Activated T-cell treated with anti-CD3 and anti-CD28 coated beads, Interleukin-2, amount 50 U/mL, for 24 hours (primary cell): ENCODE measurements around the gene FLYWCH1.
A peak's percentile ranks its signal among the peaks of the same experiment; 100 is the strongest.
"Not testable (repeated sequence)": the region's sequence is repeated elsewhere in the genome, so short reads cannot be mapped to it uniquely, and the experiment has no call there.

Experiments
- DNase-seq: peaks from one replicate; pipeline ENCODE4 v3.0.0-alpha.2; 2020
- H3K27ac Mint-ChIP-seq: 2 replicates; pipeline ENCODE4 v1.8.0; 2020; ENCODE audit warnings: mild to moderate bottlenecking, mixed read lengths
- H3K27me3 Mint-ChIP-seq: 2 replicates; pipeline ENCODE4 v1.8.0; 2020; ENCODE audit warnings: mixed read lengths
- H3K36me3 Mint-ChIP-seq: 2 replicates; pipeline ENCODE4 v1.8.0; 2020; ENCODE audit warnings: low read depth, mixed read lengths
- H3K4me1 Mint-ChIP-seq: 2 replicates; pipeline ENCODE4 v1.8.0; 2020; ENCODE audit warnings: low read depth, mixed read lengths
- H3K4me3 Mint-ChIP-seq: 2 replicates; pipeline ENCODE4 v1.8.0; 2020; ENCODE audit warnings: mild to moderate bottlenecking, moderate library complexity, mixed read lengths
- H3K9me3 Mint-ChIP-seq: 2 replicates; pipeline ENCODE4 v1.8.0; 2020; ENCODE audit warnings: mixed read lengths

FLYWCH1 gene

DNA sequence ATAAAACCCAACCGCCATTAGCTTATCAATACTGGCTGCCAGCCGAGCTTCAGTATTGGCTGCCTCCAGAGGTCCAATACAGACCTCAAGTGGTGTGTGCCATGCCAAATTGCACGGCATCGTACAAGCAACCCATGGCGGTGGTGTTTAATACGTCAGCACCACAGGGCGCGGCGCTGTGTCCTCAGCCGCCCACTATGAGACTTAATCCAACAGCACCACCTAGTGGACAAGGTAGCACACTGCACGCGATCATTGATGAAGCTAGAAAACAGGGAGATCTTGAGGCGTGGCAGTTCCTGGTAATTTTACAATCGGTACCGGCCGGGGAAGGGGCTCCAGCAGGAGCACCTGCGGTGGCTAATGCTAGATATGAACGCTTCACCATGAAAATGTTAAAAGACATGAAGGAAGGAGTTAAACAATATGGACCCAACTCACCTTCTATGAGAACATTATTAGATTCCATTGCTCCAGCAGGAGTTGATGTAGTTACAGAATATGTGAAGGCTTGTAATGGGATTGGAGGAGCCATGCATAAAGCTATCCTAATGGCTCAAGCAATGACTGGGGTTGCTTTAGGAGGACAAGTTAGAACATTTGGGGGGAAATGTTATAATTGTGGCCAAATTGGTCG lies 15.4 kb downstream of the FLYWCH1 start:
- Mint-ChIP-seq H3K27me3 (no peaks in the 10 kb centered on the region), H3K9me3 (no peaks in the 10 kb centered on the region), H3K4me3 (no peak overlapping the region), H3K4me1 (peaks cover 12% of the 10 kb centered on the region), H3K36me3 (peaks cover 28% of the 10 kb centered on the region), H3K27ac (no peak overlapping the region)
- peak; percentile 87 for DNase-seq

DNA sequence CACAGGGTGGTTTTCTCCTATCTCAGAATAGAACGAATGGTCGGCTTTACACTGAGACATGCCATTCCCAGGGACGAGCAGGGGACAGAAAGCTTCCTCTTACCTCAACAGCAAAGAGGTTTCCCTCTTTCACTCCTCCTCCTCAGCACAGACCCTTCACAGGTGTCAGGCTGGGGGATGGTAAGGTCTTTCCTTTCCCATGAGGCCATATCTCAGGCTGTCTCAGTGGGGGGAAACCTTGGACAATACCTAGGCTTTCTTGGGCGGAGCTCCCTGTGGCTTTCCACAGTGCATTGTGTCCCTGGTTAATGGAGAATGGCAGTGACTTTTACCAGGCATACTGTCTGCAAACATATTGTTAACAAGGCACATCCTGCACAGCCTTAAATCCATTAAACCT lies 16.4 kb downstream of the FLYWCH1 start:
- peaks cover 30% of the 10 kb centered on the region for H3K36me3 Mint-ChIP-seq
- not testable (repeated sequence) for H3K9me3 Mint-ChIP-seq, H3K27ac Mint-ChIP-seq, H3K4me3 Mint-ChIP-seq, DNase-seq, H3K27me3 Mint-ChIP-seq
- H3K4me1 Mint-ChIP-seq: peaks cover 10% of the 10 kb centered on the region

DNA sequence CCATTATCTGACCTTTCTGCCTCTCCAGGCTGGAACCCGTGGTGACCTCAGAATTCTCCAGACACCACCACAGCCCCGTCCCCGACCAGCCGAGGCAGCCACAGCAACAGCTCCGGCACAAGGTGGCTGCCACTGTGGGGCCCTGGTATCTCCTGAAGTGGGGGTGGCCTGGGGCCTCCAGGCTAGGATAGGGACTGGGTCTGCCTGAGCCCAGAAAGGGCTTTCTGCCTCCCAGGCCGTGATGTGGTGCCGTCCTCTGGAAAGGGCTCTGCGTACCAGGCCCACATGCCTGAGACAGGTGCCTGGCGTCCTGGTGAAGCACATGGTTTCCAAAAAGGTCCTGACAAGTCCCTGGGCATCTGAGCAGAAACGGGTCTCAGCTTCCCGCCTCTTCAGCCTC lies 17.1 kb downstream of the FLYWCH1 start:
- Mint-ChIP-seq H3K9me3 (no peaks in the 10 kb centered on the region), H3K4me3 (no peak overlapping the region), H3K27me3 (no peaks in the 10 kb centered on the region), H3K4me1 (peaks cover 10% of the 10 kb centered on the region), H3K27ac (no peak overlapping the region), H3K36me3 (peaks cover 30% of the 10 kb centered on the region)
- no peak for DNase-seq

DNA sequence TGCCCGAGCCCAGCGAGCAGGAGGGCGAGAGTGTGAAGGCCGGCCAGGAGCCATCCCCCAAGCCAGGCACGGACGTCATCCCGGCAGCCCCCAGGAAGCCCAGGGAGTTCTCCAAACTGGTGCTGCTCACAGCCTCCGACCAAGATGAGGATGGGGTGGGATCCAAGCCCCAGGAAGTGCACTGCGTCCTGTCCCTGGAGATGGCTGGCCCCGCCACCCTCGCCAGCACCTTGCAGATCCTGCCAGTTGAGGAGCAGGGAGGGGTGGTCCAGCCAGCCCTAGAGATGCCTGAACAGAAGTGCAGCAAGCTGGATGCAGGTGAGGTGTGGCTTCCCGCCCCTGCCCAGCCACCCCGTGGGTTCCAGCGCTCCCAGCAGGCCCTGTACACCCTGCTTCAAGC lies 18.0 kb downstream of the FLYWCH1 start:
- DNase-seq: no peak
- H3K27me3 Mint-ChIP-seq: no peaks in the 10 kb centered on the region
- H3K9me3 Mint-ChIP-seq: no peaks in the 10 kb centered on the region
- H3K4me3 Mint-ChIP-seq: no peak overlapping the region
- peaks cover 10% of the 10 kb centered on the region for H3K4me1 Mint-ChIP-seq
- H3K27ac Mint-ChIP-seq: no peak overlapping the region
- H3K36me3 Mint-ChIP-seq: peaks cover 38% of the 10 kb centered on the region

DNA sequence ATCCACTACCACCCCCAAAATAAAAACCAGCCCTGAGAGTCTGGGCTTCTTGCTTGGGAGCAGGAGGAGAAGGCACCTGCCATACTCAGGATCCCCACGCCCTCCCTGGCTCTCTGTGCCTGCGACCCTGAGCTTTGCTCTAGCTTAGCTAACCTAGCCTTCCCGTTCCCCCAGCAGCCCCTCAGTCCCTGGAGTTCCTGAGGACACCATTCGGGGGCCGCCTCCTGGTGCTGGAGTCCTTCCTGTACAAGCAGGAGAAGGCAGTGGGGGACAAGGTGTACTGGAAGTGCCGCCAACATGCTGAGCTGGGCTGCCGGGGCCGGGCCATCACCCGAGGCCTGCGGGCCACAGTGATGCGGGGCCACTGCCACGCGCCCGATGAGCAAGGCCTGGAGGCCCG lies 18.5 kb downstream of the FLYWCH1 start:
- H3K4me3 Mint-ChIP-seq: no peak overlapping the region
- no peak for DNase-seq
- H3K27ac Mint-ChIP-seq: no peak overlapping the region
- H3K36me3 Mint-ChIP-seq: peaks cover 40% of the 10 kb centered on the region
- no peaks in the 10 kb centered on the region for H3K27me3 Mint-ChIP-seq
- H3K4me1 Mint-ChIP-seq: peaks cover 10% of the 10 kb centered on the region
- no peaks in the 10 kb centered on the region for H3K9me3 Mint-ChIP-seq

DNA sequence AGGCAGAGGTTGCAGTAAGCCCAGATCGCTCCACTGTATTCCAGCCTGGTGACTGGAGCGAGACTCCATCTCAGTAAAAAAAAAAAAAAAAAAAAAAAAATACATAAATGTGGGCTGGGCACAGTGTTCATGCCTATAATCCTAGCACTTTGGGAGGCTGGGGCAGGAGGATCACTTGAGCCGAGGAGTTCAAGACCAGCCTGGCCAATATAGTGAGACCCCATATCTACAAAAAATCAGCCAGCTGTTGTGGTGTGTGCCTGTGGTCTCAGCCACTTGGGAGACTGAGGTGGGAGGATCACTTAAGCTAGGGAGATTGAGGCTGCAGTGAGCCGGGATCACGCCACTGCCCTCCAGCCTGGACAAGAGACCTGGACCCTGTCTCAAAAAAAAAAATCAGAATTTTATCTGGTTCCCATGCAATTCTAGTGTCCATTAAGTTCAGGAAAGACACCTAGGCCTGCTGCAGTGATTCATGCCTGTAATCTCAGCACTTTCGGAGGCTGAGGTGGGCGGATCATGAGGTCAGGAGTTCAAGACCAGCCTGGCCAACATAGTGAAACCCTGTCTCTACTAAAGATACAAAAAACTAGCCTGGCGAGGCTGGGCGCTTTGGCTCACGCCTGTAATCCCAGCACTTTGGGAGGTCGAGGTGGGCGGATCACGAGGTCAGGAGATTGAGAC lies 19.6 kb downstream of the FLYWCH1 start:
- not testable (repeated sequence) for H3K27me3 Mint-ChIP-seq, H3K9me3 Mint-ChIP-seq, DNase-seq, H3K4me3 Mint-ChIP-seq, H3K27ac Mint-ChIP-seq
- peaks cover 10% of the 10 kb centered on the region for H3K4me1 Mint-ChIP-seq
- H3K36me3 Mint-ChIP-seq: peaks cover 49% of the 10 kb centered on the region

DNA sequence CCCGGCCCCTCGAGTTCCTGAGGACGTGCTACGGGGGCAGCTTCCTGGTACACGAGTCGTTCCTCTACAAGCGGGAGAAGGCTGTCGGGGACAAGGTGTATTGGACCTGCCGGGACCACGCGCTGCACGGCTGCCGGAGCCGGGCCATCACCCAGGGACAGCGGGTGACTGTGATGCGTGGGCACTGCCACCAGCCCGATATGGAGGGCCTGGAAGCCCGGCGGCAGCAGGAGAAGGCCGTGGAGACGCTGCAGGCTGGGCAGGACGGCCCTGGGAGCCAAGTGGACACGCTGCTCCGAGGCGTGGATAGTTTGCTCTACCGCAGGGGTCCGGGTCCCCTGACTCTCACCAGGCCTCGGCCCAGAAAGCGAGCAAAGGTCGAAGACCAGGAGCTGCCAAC lies 21.4 kb downstream of the FLYWCH1 start:
- no peak for DNase-seq
- no peaks in the 10 kb centered on the region for H3K27me3 Mint-ChIP-seq
- H3K36me3 Mint-ChIP-seq: peaks cover 63% of the 10 kb centered on the region
- H3K27ac Mint-ChIP-seq: no peak overlapping the region
- H3K9me3 Mint-ChIP-seq: no peaks in the 10 kb centered on the region
- no peaks in the 10 kb centered on the region for H3K4me1 Mint-ChIP-seq
- no peak overlapping the region for H3K4me3 Mint-ChIP-seq

DNA sequence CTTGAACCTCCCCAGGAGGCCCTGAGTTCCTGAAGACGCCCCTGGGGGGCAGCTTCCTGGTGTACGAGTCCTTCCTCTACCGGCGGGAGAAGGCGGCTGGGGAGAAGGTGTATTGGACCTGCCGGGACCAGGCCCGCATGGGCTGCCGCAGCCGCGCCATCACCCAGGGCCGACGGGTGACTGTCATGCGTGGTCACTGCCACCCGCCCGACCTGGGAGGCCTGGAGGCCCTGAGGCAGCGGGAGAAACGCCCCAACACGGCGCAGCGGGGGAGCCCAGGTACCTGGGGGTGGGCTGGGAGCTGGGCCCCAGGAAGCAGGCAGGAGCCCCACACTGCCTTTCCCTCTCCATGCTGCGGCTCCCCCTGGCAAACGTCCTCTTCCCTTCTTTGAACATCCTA lies 22.0 kb downstream of the FLYWCH1 start:
- Mint-ChIP-seq H3K27ac (no peak overlapping the region), H3K4me3 (no peak overlapping the region), H3K4me1 (no peaks in the 10 kb centered on the region), H3K9me3 (no peaks in the 10 kb centered on the region), H3K36me3 (peaks cover 68% of the 10 kb centered on the region), H3K27me3 (no peaks in the 10 kb centered on the region)
- DNase-seq: no peak

DNA sequence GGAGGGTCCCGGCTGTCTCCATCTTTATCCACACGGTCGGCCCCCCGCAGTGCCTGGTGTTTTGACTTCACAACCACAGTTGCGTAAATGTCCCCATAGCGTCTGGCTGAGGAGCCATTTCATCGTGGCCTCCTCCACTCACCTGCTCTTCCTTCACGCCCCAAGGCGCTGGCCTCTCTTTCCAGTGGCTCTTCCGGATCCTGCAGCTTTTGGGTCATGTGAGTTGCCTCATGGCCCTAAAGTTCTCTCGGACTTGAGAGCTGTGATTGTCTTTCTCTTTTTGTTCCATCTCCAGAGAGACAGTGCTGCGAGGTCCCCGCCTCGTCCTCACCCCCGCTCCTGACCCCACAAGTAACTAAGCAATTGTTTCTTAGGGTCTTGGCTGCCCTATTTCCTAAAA lies 22.7 kb downstream of the FLYWCH1 start:
- no peaks in the 10 kb centered on the region for H3K27me3 Mint-ChIP-seq
- no peak overlapping the region for H3K4me3 Mint-ChIP-seq
- no peak for DNase-seq
- no peaks in the 10 kb centered on the region for H3K9me3 Mint-ChIP-seq
- peaks cover 75% of the 10 kb centered on the region for H3K36me3 Mint-ChIP-seq
- no peaks in the 10 kb centered on the region for H3K4me1 Mint-ChIP-seq
- H3K27ac Mint-ChIP-seq: no peak overlapping the region

DNA sequence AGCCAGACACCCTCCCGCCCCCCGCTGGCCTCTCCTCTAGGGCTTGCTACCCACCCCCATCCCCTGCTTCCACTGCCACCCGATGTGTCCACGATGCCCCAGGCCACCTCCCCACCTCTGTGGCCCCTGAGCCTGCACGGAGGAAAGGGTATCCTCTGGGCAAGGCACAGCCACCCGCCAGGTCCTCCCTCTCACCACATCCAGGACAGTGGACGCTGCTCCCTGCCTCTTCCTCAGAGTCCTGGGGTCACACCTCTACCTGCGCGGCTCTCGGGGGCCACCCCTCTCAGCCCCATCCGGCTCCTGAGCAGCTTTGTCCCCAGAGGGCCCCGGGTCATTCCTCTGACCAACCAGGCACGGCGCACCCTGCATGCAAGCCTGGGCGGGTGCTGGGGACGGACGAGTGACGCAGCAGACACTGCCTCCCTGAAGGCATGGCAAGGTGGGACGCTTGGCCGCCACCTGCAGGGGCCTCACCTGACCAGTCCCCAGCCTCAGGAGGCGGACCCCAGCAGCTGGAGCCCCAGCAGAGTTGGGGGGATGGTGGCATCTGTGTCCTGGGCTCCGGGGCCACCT lies 24.8 kb downstream of the FLYWCH1 start:
- Mint-ChIP-seq H3K9me3 (no peaks in the 10 kb centered on the region), H3K4me3 (no peak overlapping the region), H3K27ac (no peak overlapping the region), H3K27me3 (no peaks in the 10 kb centered on the region), H3K36me3 (peaks cover 80% of the 10 kb centered on the region), H3K4me1 (no peaks in the 10 kb centered on the region)
- DNase-seq: no peak

DNA sequence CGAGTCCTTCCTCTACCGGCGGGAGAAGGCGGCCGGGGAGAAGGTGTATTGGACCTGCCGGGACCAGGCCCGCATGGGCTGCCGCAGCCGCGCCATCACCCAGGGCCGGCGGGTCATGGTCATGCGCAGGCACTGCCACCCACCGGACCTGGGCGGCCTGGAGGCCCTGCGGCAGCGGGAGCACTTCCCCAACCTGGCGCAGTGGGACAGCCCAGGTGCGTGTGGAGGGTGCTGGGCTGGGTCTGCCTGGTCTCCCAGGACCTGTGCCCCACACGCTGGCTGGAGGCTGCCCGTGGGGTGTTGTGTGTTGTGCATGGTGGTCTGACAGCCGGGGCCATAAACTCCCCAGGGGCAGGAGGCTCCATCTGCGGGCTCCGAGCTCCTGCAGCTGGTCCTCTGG lies 25.4 kb downstream of the FLYWCH1 start:
- Mint-ChIP-seq H3K4me1 (no peaks in the 10 kb centered on the region), H3K27ac (no peak overlapping the region), H3K36me3 (peaks cover 82% of the 10 kb centered on the region), H3K4me3 (no peak overlapping the region), H3K27me3 (no peaks in the 10 kb centered on the region), H3K9me3 (no peaks in the 10 kb centered on the region)
- no peak for DNase-seq

DNA sequence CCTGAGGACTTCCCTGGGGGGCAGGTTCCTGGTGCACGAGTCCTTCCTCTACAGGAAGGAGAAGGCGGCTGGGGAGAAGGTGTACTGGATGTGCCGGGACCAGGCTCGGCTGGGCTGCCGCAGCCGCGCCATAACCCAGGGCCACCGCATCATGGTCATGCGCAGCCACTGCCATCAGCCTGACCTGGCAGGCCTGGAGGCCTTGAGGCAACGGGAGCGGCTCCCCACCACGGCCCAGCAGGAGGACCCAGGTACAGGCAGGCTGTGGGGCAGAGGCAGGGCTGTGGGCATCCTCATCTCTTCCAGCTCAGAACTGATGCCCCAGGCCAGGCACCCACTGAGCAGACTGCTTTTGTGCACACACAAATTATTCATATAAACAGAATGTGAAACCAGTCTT lies 26.5 kb downstream of the FLYWCH1 start:
- DNase-seq: no peak
- no peaks in the 10 kb centered on the region for H3K4me1 Mint-ChIP-seq
- H3K36me3 Mint-ChIP-seq: peaks cover 81% of the 10 kb centered on the region
- no peak overlapping the region for H3K4me3 Mint-ChIP-seq
- H3K9me3 Mint-ChIP-seq: no peaks in the 10 kb centered on the region
- no peak overlapping the region for H3K27ac Mint-ChIP-seq
- no peaks in the 10 kb centered on the region for H3K27me3 Mint-ChIP-seq

DNA sequence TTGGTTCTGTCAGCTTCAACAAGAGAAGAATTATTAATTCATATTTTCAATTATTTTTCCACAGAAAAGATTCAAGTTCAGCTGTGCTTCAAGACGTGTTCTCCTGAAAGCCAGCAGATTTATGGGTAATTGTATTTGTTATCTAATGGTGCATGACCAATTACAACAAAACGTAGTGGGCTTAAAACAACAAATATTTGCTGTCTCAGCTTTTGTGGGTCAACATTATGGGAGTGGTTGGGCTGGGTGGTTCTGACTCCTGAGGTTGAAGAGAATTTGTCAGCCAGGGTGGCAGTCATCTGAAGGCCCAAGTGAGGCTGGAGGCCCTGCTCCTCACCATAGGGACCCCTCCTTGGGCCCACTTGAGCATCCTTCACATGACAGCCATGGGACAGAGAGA lies 28.2 kb downstream of the FLYWCH1 start:
- no peak overlapping the region for H3K4me3 Mint-ChIP-seq
- H3K27ac Mint-ChIP-seq: no peak overlapping the region
- H3K36me3 Mint-ChIP-seq: peaks cover 74% of the 10 kb centered on the region
- DNase-seq: no peak
- H3K4me1 Mint-ChIP-seq: no peaks in the 10 kb centered on the region
- no peaks in the 10 kb centered on the region for H3K9me3 Mint-ChIP-seq
- H3K27me3 Mint-ChIP-seq: no peaks in the 10 kb centered on the region

DNA sequence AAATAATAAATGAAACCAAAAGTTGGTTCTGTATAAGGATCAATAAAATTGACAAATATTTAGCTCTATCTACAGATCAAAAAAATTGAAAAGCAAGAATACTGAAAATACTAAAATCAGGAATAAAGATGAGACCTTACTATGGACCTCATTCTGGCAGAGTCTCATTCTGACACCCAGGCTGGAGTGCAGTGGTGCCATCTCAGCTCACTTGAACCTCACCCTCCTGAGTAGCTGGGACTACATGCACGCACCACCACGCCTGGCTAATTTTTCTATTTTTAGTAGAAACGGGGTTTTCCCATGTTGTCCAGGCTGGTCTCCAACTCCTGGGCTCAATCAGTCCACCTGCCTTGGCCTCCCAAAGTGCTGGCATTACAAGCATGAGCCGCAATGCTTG lies 30.3 kb downstream of the FLYWCH1 start:
- Mint-ChIP-seq H3K36me3 (peaks cover 68% of the 10 kb centered on the region), H3K4me3 (no peak overlapping the region), H3K27me3 (no peaks in the 10 kb centered on the region), H3K9me3 (no peaks in the 10 kb centered on the region), H3K27ac (no peak overlapping the region), H3K4me1 (no peaks in the 10 kb centered on the region)
- DNase-seq: no peak

DNA sequence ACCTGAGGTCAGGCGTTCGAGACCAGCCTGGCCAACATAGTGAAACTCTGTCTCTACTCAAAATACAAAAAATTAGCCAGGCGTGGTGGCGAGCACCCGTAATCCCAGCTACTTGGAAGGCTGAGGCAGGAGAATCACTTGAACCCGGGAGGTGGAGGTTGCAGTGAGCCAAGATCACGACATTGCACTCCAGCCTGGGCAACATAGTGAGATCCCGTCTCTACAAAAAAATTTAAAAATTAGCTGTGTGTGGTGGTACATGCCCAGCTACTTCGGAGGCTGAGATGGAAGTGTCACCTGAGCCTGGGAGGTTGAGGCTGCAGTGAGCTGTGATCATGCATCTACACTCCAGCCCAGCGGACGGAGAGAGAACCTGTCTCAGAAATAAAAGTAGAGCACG lies 32.0 kb downstream of the FLYWCH1 start:
- H3K4me3 Mint-ChIP-seq, H3K27me3 Mint-ChIP-seq: not testable (repeated sequence)

More for the DNA sequence above, 32.0 kb downstream of the FLYWCH1 start:
- not testable (repeated sequence) for H3K27ac Mint-ChIP-seq, DNase-seq, H3K9me3 Mint-ChIP-seq, H3K4me1 Mint-ChIP-seq
- H3K36me3 Mint-ChIP-seq: peaks cover 59% of the 10 kb centered on the region
